ENCODE data around the gene FNBP1L. TPM values are rescaled to one million over a fixed set of nuclear protein-coding genes. Genes with fewer than 3 reads are reported as not detected.

The FNBP1L gene
- total and polyA plus RNA-seq, 9 of the 15 experiments (the other 6 are each of a cell fraction or from before 2014, with no cell fraction given): 1.4 to 6.9 (median 5.9) TPM

DNA sequence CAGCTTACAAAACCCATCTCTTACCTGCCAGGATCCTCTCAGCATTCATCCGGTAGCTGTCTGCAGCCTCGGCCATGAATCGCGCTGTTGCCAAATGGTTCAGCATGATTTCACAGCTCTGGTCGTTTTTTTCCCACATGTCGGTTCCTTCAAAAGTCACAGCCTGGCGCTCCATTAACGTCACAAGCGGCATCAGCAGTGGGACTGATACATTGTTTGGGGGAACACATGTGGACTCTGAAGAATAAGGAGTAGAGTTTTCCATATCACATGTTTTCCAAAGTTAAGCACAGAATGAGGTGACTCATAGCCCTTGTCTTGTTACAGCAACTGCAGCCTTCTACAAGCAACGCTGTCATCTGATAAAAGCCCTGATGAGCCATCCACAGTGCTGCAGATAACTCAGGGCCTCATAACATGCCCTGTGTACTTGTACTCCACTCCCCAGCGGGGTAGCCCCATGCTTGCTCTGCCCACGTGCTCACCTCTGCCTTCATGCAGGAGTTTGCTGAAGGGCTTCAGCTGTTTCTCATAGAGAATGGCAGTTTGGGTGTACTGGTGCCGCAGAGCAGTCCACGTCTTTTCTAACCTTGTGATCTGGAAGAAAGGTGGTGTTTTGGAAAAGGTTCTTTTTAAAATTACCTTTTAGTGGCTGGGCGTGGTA lies 119.5 kb downstream of the FNBP1L start (continued):
- TF ChIP-seq, protein P1, sequence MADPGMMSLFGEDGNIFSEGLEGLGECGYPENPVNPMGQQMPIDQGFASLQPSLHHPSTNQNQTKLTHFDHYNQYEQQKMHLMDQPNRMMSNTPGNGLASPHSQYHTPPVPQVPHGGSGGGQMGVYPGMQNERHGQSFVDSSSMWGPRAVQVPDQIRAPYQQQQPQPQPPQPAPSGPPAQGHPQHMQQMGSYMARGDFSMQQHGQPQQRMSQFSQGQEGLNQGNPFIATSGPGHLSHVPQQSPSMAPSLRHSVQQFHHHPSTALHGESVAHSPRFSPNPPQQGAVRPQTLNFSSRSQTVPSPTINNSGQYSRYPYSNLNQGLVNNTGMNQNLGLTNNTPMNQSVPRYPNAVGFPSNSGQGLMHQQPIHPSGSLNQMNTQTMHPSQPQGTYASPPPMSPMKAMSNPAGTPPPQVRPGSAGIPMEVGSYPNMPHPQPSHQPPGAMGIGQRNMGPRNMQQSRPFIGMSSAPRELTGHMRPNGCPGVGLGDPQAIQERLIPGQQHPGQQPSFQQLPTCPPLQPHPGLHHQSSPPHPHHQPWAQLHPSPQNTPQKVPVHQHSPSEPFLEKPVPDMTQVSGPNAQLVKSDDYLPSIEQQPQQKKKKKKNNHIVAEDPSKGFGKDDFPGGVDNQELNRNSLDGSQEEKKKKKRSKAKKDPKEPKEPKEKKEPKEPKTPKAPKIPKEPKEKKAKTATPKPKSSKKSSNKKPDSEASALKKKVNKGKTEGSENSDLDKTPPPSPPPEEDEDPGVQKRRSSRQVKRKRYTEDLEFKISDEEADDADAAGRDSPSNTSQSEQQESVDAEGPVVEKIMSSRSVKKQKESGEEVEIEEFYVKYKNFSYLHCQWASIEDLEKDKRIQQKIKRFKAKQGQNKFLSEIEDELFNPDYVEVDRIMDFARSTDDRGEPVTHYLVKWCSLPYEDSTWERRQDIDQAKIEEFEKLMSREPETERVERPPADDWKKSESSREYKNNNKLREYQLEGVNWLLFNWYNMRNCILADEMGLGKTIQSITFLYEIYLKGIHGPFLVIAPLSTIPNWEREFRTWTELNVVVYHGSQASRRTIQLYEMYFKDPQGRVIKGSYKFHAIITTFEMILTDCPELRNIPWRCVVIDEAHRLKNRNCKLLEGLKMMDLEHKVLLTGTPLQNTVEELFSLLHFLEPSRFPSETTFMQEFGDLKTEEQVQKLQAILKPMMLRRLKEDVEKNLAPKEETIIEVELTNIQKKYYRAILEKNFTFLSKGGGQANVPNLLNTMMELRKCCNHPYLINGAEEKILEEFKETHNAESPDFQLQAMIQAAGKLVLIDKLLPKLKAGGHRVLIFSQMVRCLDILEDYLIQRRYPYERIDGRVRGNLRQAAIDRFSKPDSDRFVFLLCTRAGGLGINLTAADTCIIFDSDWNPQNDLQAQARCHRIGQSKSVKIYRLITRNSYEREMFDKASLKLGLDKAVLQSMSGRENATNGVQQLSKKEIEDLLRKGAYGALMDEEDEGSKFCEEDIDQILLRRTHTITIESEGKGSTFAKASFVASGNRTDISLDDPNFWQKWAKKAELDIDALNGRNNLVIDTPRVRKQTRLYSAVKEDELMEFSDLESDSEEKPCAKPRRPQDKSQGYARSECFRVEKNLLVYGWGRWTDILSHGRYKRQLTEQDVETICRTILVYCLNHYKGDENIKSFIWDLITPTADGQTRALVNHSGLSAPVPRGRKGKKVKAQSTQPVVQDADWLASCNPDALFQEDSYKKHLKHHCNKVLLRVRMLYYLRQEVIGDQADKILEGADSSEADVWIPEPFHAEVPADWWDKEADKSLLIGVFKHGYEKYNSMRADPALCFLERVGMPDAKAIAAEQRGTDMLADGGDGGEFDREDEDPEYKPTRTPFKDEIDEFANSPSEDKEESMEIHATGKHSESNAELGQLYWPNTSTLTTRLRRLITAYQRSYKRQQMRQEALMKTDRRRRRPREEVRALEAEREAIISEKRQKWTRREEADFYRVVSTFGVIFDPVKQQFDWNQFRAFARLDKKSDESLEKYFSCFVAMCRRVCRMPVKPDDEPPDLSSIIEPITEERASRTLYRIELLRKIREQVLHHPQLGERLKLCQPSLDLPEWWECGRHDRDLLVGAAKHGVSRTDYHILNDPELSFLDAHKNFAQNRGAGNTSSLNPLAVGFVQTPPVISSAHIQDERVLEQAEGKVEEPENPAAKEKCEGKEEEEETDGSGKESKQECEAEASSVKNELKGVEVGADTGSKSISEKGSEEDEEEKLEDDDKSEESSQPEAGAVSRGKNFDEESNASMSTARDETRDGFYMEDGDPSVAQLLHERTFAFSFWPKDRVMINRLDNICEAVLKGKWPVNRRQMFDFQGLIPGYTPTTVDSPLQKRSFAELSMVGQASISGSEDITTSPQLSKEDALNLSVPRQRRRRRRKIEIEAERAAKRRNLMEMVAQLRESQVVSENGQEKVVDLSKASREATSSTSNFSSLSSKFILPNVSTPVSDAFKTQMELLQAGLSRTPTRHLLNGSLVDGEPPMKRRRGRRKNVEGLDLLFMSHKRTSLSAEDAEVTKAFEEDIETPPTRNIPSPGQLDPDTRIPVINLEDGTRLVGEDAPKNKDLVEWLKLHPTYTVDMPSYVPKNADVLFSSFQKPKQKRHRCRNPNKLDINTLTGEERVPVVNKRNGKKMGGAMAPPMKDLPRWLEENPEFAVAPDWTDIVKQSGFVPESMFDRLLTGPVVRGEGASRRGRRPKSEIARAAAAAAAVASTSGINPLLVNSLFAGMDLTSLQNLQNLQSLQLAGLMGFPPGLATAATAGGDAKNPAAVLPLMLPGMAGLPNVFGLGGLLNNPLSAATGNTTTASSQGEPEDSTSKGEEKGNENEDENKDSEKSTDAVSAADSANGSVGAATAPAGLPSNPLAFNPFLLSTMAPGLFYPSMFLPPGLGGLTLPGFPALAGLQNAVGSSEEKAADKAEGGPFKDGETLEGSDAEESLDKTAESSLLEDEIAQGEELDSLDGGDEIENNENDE (IDR thresholded peaks at IDR 0.05; ENCODE audit: low read depth, low read length): no peak
- TF ChIP-seq, protein P2, sequence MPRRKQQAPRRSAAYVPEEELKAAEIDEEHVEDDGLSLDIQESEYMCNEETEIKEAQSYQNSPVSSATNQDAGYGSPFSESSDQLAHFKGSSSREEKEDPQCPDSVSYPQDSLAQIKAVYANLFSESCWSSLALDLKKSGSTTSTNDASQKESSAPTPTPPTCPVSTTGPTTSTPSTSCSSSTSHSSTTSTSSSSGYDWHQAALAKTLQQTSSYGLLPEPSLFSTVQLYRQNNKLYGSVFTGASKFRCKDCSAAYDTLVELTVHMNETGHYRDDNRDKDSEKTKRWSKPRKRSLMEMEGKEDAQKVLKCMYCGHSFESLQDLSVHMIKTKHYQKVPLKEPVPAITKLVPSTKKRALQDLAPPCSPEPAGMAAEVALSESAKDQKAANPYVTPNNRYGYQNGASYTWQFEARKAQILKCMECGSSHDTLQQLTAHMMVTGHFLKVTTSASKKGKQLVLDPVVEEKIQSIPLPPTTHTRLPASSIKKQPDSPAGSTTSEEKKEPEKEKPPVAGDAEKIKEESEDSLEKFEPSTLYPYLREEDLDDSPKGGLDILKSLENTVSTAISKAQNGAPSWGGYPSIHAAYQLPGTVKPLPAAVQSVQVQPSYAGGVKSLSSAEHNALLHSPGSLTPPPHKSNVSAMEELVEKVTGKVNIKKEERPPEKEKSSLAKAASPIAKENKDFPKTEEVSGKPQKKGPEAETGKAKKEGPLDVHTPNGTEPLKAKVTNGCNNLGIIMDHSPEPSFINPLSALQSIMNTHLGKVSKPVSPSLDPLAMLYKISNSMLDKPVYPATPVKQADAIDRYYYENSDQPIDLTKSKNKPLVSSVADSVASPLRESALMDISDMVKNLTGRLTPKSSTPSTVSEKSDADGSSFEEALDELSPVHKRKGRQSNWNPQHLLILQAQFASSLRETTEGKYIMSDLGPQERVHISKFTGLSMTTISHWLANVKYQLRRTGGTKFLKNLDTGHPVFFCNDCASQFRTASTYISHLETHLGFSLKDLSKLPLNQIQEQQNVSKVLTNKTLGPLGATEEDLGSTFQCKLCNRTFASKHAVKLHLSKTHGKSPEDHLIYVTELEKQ (CRISPR knock-in tag; IDR thresholded peaks at IDR 0.05): no peak
- TF ChIP-seq JUN (IDR thresholded peaks at IDR 0.05; ENCODE audit: borderline replicate concordance, low read depth, low read length): peak; percentile 99
- TF ChIP-seq JUN (CRISPR knock-in tag; IDR thresholded peaks at IDR 0.05; ENCODE audit: borderline replicate concordance): peak; percentile 92; the same call in 1 of the 2 replicates
- TF ChIP-seq KAT2B (IDR thresholded peaks at IDR 0.05; ENCODE audit: low read depth, low read length): no peak
- TF ChIP-seq MCM3 (IDR thresholded peaks at IDR 0.05): no peak
- TF ChIP-seq CHD4 (IDR thresholded peaks at IDR 0.05; ENCODE audit: insufficient read depth, insufficient replicate concordance, low read depth, low read length, poor library complexity, severe bottlenecking): no peak
- peak; percentile 98 for TF ChIP-seq SMARCA4 (IDR thresholded peaks at IDR 0.05)
- TF ChIP-seq, protein P3, sequence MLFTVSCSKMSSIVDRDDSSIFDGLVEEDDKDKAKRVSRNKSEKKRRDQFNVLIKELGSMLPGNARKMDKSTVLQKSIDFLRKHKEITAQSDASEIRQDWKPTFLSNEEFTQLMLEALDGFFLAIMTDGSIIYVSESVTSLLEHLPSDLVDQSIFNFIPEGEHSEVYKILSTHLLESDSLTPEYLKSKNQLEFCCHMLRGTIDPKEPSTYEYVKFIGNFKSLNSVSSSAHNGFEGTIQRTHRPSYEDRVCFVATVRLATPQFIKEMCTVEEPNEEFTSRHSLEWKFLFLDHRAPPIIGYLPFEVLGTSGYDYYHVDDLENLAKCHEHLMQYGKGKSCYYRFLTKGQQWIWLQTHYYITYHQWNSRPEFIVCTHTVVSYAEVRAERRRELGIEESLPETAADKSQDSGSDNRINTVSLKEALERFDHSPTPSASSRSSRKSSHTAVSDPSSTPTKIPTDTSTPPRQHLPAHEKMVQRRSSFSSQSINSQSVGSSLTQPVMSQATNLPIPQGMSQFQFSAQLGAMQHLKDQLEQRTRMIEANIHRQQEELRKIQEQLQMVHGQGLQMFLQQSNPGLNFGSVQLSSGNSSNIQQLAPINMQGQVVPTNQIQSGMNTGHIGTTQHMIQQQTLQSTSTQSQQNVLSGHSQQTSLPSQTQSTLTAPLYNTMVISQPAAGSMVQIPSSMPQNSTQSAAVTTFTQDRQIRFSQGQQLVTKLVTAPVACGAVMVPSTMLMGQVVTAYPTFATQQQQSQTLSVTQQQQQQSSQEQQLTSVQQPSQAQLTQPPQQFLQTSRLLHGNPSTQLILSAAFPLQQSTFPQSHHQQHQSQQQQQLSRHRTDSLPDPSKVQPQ (CRISPR knock-in tag; IDR thresholded peaks at IDR 0.05; ENCODE audit: borderline replicate concordance): no peak
